Dermis blood vessel endothelial cell (primary cell): ENCODE measurements around the gene SLC25A27. TPM values are rescaled to one million over a fixed set of nuclear protein-coding genes. Genes with fewer than 3 reads are reported as not detected.

Source experiments
- DNase-seq: peaks from one replicate; pipeline ENCODE4 v3.0.0; 2010
- total RNA-seq: library from RNA; depleted of rRNA; stranded (reverse); fragments of >200 nt; gene quantifications from 2 replicates; pipeline ENCODE4 v1.2.3, GENCODE V29; 2014

SLC25A27 gene
- total RNA-seq, 1 donor from 2014 or later: 6.3 TPM

- DNase-seq: no peak
Measured at GRCh38 chr6:46651816-46652215, 959 bp upstream of the SLC25A27 start.

- DNase-seq: peak; percentile 2
Measured at GRCh38 chr6:46652232-46652602, 558 bp upstream of the SLC25A27 start.

- no peak for DNase-seq
Measured at GRCh38 chr6:46653439-46654195, 842 bp downstream of the SLC25A27 start.

GRCh38 chr6:46655803-46656202, 3.0 kb downstream of the SLC25A27 start:
- DNase-seq: peak; percentile 6

- no peak for DNase-seq
Measured at GRCh38 chr6:46657642-46658041, 4.9 kb downstream of the SLC25A27 start.

GRCh38 chr6:46661483-46661882, 8.7 kb downstream of the SLC25A27 start:
- no peak for DNase-seq

- DNase-seq: no peak
Measured at GRCh38 chr6:46667377-46667776, 14.6 kb downstream of the SLC25A27 start.

GRCh38 chr6:46674410-46674809, 21.6 kb downstream of the SLC25A27 start:
- no peak for DNase-seq

GRCh38 chr6:46676604-46677313, 24.0 kb downstream of the SLC25A27 start:
- no peak for DNase-seq

GRCh38 chr6:46677314-46677654, 24.5 kb downstream of the SLC25A27 start:
- no peak for DNase-seq

GRCh38 chr6:46684771-46685170, 32.0 kb downstream of the SLC25A27 start:
- no peak for DNase-seq

GRCh38 chr6:46687619-46688097, 34.9 kb downstream of the SLC25A27 start, which contains the start of gene TDRD6:
Gene TDRD6, plus strand, starts transcription at chr6:46687885. Its CDS starts 244 bp downstream, at chr6:46688129.
- DNase-seq: no peak

- DNase-seq: no peak
Measured at GRCh38 chr6:46688117-46688965, 35.6 kb downstream of the SLC25A27 start.

GRCh38 chr6:46688966-46689335, 36.2 kb downstream of the SLC25A27 start:
- DNase-seq: no peak

- no peak for DNase-seq
Measured at GRCh38 chr6:46689657-46690056, 36.9 kb downstream of the SLC25A27 start.

GRCh38 chr6:46690141-46690755, 37.5 kb downstream of the SLC25A27 start:
- DNase-seq: no peak

GRCh38 chr6:46690911-46691451, 38.2 kb downstream of the SLC25A27 start:
- DNase-seq: no peak

GRCh38 chr6:46699970-46700369, 47.2 kb downstream of the SLC25A27 start:
- no peak for DNase-seq

GRCh38 chr6:46704562-46704961, 51.8 kb downstream of the SLC25A27 start:
- DNase-seq: peak; percentile 33

GRCh38 chr6:46706464-46706863, 53.7 kb downstream of the SLC25A27 start:
- DNase-seq: no peak

GRCh38 chr6:46711491-46711890, 58.7 kb downstream of the SLC25A27 start:
- no peak for DNase-seq

- no peak for DNase-seq
Measured at GRCh38 chr6:46715141-46715540, 62.4 kb downstream of the SLC25A27 start.
